T-helper 1 cell (primary cell): Measurements from ENCODE around the gene NUDT2.
A peak's percentile ranks its signal among the peaks of the same experiment; 100 is the strongest.

Experiments used
- DNase-seq, 5 donors: peaks; one replicate each; pipeline ENCODE4 v3.0.0-alpha.2; 2012 to 2020

Gene NUDT2

GRCh38 chr9:34370970-34371880, 41.9 kb downstream of the NUDT2 start:
- peak in 2 of 5 donors; percentile 15 to 20 for DNase-seq

DNA sequence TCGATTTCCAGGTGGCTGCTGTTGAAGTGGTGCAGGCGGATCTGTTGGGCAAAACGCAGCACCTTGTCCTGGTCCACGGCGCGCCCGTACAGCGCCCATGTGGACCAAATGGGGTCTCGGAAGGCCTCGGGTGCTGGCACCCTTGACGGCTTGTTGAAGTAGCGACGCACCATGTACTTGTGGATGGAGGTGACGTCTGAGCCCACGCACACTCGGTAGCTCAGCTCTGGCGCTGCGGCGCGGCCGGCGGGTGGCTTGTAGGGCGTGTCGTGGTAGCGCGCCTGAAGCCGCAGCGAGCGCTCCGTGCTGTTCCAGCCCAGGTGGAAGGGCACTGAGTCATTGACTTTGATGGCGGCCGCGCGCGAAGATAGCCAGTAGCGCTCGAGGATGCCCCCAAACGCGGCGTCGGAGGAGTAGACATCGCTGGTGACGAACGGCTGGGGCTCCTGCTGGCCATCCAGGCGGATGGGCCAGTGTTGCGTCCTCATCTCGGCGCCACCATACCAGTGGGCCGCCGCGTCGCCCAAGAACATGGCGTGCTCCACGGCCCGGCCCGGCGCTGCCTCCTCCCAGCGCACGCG, 42.6 kb downstream of the NUDT2 start:
- DNase-seq: no peak

DNA sequence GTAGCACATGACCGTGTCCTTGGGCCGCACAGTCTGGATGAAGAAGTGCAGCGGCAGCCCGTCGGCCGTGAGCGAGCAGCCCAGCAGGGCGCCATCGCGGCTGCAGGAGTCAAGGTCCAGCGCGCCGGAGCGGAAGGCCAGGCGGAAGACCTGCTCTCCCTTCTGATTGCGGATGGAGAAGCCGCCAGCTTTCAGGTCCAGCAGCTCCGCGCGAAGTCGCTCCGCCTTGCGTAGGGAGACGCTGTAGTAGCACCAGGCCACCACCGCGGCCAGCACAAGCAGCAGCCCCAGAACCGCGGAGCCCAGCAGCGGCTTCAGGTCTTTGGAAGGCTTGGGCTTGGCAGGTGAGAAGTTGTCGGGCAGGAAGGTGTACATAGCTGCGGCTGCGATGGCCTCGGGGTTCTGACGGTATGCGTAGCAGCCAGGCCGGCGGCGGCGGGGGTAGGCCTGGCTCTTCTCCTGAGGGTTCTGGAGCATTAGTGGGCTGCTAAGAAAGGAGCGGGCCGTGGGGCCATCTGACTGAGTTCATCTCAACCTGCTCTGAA, 43.2 kb downstream of the NUDT2 start:
- no peak for DNase-seq

GRCh38 chr9:34373749-34374148, 44.4 kb downstream of the NUDT2 start:
- DNase-seq: no peak

DNA sequence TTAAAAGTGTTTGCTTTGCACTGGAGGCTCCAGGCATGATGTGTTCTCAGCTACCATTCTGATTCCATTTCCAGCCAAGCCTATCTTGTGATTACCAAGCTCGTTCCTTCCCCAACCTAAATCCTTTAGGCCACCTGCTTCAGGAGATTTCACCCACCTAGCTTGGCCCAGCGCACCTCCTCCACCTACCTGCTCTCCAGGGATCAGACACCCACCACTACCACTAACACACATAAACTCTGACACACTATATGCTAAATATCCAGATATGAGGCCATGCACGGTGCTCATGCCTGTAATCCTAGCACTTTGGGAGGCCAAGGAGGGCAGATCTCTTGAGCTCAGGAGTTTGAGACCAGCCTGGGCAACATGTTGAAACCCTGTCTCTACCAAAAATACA, 45.0 kb downstream of the NUDT2 start:
- no peak for DNase-seq

- no peak for DNase-seq
Measured at GRCh38 chr9:34374905-34375552, 45.7 kb downstream of the NUDT2 start.

DNA sequence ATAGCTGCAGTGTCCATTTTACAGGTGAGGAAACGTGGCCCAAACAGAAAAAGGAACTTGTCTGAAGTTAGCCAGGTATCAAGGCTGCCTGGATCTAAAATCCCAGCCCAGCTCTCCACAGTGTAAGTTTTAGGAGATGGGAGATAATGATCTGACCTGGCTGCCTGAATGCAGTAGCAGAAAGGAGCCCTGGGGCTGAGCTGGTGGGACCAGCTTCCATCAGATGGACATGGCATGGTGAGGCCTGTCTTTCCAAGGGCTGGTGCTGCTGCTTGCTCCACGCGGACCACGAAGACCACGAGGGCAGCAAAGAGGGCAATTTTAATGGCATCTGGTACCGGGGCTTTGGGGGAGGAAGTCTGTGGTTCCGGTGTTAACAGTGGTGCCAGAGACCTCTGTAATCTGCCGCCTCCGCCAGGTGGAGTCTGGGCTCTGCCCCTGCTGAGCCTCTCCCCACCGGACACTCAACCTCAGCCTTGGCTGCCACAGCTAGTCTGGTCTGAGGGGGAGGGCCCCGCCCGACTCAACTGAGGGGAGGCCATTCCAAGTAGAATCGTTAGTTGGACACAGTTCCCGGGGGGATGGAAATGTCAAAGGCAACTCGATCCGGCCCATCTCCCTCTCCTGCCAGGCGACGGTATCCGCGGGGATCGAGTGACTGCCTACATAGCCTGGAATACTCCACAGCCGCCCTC, 46.7 kb downstream of the NUDT2 start:
- peak in 4 of 5 donors; percentile 40 to 62 (median 46) for DNase-seq

DNA sequence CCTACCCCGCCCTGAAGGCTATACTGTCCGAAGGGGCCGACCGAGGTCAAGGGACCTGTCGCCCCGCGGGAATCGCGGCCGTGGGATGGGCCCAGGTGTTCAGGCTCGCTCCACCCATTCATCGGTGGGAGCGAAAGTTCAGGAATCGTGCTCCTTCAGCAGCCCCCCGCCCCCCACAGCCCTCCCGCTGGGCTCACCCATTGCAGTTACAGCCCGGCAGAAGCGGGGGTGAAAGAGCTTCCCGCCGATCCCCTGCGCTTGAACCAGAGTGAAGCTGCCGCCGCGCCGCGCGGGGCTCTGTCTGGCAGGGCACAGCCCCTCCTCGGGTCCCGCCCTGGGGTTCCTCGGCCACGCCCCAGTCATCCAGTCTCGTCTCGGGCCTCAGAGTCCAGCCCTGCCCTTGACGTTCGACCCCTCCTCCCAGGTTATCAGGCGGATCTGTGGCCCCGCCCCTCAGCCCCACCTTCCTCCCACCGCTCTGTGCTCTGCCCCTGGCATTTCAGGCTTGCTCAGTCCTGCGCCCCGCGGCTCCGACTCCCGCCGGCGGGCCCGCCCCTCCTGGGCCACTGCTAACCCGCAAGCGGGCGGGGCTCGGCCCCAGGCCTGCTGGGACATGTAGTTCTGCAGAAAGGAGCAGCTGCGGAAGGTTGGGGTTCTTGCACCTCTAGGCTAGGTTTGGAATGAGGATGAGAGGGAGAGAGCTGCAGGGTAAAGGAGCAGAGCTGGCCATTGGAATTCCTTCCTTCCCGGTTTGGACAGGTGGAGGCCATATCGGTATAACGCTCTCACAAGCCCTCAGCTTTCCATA, 47.4 kb downstream of the NUDT2 start, which contains the start of gene MYORG:
MYORG (minus strand) TSS at position 303 of the 808 bp plus-strand sequence. CDS start 3,955 bp downstream, outside the sequence.
- peak; percentile 92 to 98 (median 95) for DNase-seq

GRCh38 chr9:34377404-34377746, 48.0 kb downstream of the NUDT2 start:
- no peak for DNase-seq

DNA sequence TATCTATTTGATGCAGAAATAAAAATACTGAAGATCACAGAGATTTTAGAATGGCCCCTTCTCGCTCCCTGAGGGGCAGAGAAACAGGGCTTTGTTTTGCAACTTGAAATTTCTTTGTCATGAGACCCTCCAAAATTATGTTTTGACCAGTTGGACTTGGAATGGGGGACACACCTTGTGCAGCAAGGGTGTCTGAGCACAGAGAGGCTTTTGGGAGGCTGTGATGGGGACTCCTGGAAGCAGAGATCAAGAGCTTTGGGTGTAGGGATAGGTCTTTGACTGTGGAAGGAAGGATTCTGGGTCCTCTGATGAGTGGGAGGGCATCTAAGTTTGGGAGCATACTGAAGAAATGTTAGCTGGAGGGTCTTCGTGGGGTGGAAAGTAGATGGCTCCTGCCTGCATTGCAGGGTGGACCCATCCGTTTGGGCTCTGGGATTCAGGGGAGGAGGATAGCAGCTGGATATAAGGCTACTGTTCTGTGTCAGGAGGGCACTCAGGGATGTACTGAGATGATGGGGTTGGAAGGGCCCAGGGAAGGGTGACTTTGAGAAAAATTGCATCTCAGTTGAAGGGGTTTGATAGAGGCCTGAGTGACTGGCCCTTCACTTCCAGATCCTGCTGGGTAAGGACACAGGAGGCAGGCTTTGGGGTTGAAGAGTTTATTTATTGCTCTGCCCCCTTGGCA, 49.1 kb downstream of the NUDT2 start:
- DNase-seq: no peak

- peak; percentile 73 to 91 (median 86) for DNase-seq
Measured at GRCh38 chr9:34379334-34380033, 50.1 kb downstream of the NUDT2 start.

DNA sequence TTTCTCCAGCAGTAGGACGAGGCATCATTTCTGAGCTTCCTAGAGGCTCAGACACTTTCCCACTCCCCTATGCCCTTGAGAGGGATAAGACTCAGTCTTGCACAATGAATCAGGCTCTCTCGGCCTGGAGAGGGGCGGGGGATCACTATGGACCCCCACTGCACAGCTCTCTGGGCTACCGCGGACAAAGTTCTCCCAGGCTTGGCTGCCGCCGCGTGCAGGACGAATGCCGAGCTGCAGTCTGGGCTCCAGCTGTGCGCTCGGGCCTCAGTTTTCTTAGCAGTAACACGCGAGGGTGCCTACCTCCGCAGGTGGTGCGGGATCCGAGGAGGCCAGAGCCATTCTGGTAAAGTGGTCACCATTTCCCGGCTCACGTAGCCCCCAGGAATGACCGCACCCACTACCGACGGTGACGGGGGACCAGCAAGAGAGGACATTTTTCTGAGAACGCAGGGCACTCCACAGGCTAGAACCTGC, 50.7 kb downstream of the NUDT2 start:
- DNase-seq: no peak

DNA sequence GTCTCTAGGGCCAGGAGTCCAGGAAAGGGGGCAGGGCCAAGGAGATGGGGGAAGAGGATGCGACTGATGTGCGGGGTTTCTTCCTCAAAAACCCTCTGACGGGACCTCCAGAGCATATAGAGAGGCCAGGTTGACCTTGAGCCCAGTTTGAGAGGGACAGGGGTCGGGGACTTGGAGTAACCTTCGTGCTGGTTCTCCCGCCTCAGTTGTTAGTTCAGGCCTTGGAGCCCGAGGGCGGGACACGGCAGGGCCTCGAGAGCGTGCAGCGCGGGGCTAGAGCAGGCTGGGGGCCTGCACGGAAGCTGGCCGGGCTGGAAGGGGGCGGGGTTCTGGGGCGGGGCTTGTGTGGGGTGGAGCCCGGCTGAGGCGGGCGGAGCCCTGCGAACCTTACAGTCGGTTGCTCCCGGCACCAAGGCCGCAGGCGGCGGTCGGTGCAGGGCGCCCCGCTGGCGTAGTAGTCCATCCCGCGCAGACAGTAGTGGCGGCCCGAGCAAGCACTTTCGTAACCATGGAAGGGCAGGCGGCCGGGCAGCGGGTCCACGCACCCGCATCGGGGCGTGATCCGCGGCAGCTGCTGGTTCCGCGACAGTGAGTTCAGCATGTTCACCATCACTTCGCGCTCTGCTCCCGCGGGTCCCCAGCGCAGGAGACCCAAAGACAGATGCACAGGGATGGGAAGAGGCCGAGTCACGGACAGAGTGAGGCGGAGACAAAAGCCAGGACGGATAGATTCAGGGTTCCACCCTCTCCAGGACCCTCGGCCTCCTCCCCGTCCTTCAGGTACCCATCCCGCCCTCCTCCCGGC, 51.3 kb downstream of the NUDT2 start:
- peak; percentile 69 to 88 (median 75) for DNase-seq

- DNase-seq: peak in 1 of 5 donors; percentile 13
Measured at GRCh38 chr9:34381323-34381722, 52.0 kb downstream of the NUDT2 start.

- no peak for DNase-seq
Measured at GRCh38 chr9:34382054-34382453, 52.7 kb downstream of the NUDT2 start.

DNA sequence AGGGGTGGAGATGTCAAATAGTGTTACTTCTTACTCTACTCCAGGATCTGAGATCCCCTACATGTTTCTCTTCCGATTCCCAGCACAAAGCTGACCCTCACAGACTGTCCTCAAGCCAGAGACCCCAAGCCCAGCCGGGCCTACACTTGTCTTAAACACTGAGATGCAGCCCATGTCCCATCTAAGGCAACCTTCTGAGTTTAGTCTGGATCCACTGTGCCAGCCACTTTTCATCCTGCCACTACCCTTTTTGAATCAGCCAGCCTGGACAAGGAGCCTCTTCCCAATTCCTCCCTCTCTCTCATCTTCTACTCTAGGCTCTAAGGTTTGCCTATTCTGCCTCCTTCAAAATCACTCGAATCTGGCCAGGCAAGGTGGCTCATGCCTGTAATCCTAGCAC, 53.5 kb downstream of the NUDT2 start:
- DNase-seq: no peak

GRCh38 chr9:34383904-34384303, 54.5 kb downstream of the NUDT2 start:
- no peak for DNase-seq

DNA sequence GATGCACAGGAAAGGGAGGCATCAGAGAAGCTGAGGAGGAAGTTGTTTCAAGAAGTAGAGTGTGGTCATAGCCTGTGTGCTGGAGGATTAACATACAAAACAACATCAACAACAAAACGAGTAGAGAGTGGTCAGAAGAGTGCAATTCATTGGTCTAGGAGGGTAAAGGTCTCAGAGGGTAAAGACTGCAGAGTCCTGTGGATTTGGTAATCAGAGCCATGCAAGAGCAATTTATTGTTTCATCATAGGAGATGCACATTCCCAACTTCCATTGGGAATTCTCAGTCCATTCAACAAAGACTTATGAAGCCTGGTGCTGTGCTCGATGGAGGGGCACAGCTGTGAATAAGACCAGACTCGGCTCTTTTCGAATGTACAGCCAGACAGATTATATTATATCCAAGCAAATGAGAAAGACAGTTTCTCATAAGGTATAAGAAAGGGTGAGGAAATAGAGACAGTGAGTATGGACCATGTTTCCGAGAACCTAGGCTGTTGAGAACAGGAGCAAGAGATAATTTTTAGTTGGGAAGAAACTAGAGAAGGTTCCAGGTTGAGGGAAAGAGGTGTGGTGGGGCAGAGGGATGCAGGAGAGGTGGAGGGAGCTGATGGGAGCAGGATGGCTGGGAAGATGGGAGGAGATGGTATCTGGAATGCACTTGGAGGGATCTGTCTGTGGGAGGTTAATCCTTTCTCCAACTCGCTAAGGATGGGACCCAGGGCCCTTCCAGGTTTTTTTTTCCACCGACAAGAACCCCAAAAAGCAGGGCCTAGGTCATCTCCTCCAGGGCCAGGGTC, 55.2 kb downstream of the NUDT2 start:
- no peak for DNase-seq
